Activated CD8-positive, alpha-beta T cell treated with anti-CD3 and anti-CD28 coated beads for 36 hours (primary cell): ENCODE results near the gene HOXD3. TPM values are rescaled to one million over a fixed set of nuclear protein-coding genes. Genes with fewer than 3 reads are reported as not detected.

Experiments
- ATAC-seq: fragments of 200-7000 bp; cut with Tn5 transposase; one replicate; pipeline ENCODE4 v1.10.0; 2021; ENCODE audit warnings: mild to moderate bottlenecking, moderate library complexity
- CTCF ChIA-PET: fragments of 350-600 bp; sonication (Branson Sonifier 250); formaldehyde crosslinking; loops from one replicate; lab custom pipeline; 2021; ENCODE audit warnings: antibody characterized with exemption; lab: Charles Lee
- POLR2A ChIA-PET: fragments of 350-600 bp; sonication (Branson Sonifier 250); formaldehyde crosslinking; loops from one replicate; lab custom pipeline; 2021; ENCODE audit warnings: antibody characterized with exemption; lab: Charles Lee
- DNase-seq: peaks from one replicate; pipeline ENCODE4 v3.0.0-alpha.2; 2020
- H3K27ac Mint-ChIP-seq: one replicate; pipeline ENCODE4 v1.8.0; 2021; ENCODE audit warnings: mild to moderate bottlenecking, mixed read lengths
- H3K27me3 Mint-ChIP-seq: one replicate; pipeline ENCODE4 v1.8.0; 2021; ENCODE audit warnings: mixed read lengths
- H3K36me3 Mint-ChIP-seq: one replicate; pipeline ENCODE4 v1.8.0; 2021; ENCODE audit warnings: low read depth, mixed read lengths
- H3K4me1 Mint-ChIP-seq: one replicate; pipeline ENCODE4 v1.8.0; 2021; ENCODE audit warnings: low read depth, mixed read lengths
- H3K4me3 Mint-ChIP-seq: one replicate; pipeline ENCODE4 v1.8.0; 2021; ENCODE audit warnings: mild to moderate bottlenecking, moderate library complexity, mixed read lengths
- H3K9me3 Mint-ChIP-seq: one replicate; pipeline ENCODE4 v1.8.0; 2021; ENCODE audit warnings: mixed read lengths
- intact Hi-C: fragments of 100-400 bp; cut with micrococcal nuclease; formaldehyde crosslinking; loops from one replicate; pipeline ENCODE4 v1.10.0; 2022
- total RNA-seq, 2 experiments: library from RNA; stranded (reverse); gene quantifications; one replicate each; pipeline ENCODE4 v1.2.3, GENCODE V29; 2021
- TF ChIP-seq, protein P1 (sequence below): fragments of 200-600 bp; IDR thresholded peaks from one replicate; pipeline ENCODE4 v1.8.0; 2022; ENCODE audit warnings: antibody characterized with exemption, mild to moderate bottlenecking

Gene HOXD3
- total RNA-seq, 2 experiments from 2014 or later, result not detected

DNA sequence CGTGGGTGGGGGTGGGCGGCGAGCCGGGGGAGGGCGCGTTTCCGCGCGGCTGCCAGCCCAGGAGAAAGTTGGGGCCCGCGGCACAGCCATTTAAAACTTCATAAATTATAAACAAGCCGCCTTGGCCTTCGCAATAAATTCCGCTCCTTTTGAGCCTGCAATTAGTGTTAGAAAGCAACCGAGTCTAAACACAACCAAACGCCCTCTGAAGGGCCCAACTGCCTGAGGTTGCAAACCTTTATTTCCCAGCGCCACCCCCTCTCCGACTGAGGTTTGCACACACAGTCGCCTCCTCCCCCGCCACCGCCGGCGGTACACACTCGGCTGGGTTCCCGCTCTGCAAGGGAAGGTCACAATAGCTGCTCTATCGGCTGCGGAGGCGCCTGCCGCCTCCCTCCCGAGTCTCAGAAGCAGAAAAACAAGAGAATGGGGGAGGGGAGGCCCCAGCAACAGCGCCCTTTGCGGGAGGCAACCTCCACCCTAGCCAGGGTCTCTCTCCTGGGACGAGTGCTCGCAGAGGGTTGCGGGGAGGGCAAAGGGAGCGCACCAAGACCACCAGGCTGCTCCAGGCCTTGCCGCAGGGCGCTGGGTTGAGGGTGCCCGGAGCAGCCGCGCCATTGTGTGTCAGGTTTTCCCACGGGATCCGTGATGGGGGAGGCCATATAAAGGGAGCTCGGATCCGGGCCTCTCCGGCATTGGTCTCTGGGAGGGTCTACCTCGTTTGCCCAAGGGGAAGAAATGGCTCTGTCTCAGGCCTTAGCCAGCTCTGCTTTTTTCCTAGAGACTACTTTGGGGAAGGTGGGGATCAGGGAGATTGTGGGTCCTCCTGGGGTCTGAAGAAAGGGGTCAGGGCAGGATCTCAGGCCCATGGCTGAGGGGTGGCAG is 18.0 kb downstream of the HOXD3 start:
- TF ChIP-seq, protein P1, sequence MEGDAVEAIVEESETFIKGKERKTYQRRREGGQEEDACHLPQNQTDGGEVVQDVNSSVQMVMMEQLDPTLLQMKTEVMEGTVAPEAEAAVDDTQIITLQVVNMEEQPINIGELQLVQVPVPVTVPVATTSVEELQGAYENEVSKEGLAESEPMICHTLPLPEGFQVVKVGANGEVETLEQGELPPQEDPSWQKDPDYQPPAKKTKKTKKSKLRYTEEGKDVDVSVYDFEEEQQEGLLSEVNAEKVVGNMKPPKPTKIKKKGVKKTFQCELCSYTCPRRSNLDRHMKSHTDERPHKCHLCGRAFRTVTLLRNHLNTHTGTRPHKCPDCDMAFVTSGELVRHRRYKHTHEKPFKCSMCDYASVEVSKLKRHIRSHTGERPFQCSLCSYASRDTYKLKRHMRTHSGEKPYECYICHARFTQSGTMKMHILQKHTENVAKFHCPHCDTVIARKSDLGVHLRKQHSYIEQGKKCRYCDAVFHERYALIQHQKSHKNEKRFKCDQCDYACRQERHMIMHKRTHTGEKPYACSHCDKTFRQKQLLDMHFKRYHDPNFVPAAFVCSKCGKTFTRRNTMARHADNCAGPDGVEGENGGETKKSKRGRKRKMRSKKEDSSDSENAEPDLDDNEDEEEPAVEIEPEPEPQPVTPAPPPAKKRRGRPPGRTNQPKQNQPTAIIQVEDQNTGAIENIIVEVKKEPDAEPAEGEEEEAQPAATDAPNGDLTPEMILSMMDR, result no peak
- DNase-seq (peak; percentile 66), ATAC-seq (peak; percentile 60)
- Mint-ChIP-seq H3K36me3 (no peaks in the 10 kb centered on the region), H3K4me1 (peaks cover 17% of the 10 kb centered on the region), H3K27me3 (peaks cover 84% of the 10 kb centered on the region), H3K27ac (no peak overlapping the region), H3K4me3 (no peak overlapping the region), H3K9me3 (peaks cover 1% of the 10 kb centered on the region)
- intact Hi-C loops, result loop anchor here (5.0 kb wide), 1 partner anchor 43 kb away; no protein-coding TSS in a partner anchor
- ChIA-PET POLR2A (no interaction called here), CTCF (interaction anchor here (0.9 to 1.6 kb wide), 4 partner anchors 13 to 64 kb away, joined by 3 to 5 read pairs (median 4); partner anchors contain the start of gene HOXD1)

DNA sequence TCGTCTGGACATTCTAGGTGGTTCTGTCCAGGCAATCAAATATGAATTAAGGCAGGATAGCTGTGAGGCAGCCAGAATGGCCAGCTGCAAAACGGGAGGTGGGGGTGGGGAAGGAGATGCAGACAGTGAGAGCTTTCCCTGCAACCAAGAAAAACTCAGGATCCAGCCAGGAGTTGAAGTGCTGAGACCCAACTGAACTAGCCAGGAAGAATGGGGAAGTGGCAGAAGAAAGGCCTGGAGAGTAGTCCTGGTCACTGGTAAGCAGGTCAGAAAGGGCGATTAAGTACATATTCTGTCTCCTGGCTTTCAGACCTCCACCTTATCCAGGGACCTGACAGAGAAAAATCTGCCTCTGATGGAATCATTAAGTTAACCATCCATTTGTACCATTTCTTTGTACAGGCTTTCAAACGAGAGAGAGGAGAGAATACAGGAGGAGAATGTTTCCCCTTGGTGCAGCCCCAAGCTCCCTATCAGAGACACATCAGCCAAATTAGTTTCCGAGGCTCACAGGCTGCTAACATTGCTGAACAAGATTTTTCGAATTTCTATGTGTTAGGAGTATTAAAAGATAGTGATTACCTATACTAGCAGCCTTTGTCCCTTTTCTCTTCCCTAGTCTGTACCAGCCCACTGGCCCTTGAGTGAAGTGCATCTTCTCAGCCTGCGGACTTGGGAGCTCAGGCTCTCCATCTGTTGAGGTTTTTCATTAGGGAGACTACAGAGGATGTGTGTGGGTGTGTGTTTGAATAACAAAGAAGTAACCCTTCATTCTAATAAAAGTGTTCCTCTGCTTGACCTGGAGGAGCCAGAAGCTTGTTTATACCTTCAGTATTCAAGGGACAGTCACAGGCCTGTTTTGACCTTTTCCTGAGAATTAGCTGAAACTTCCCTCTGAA is 18.9 kb downstream of the HOXD3 start:
- TF ChIP-seq, protein P1, result no peak
- H3K36me3 Mint-ChIP-seq, result no peaks in the 10 kb centered on the region
- ChIA-PET CTCF (interaction anchor here (1.1 to 1.6 kb wide), 4 partner anchors 13 to 65 kb away, joined by 3 to 5 read pairs (median 4); partner anchors contain the start of gene HOXD1), POLR2A (no interaction called here)
- intact Hi-C loops, result no loop called here
- DNase-seq (no peak), ATAC-seq (no peak)
- H3K27ac Mint-ChIP-seq, result no peak overlapping the region
- H3K9me3 Mint-ChIP-seq, result peaks cover 1% of the 10 kb centered on the region
- H3K27me3 Mint-ChIP-seq, result peaks cover 85% of the 10 kb centered on the region
- peaks cover 17% of the 10 kb centered on the region for H3K4me1 Mint-ChIP-seq
- H3K4me3 Mint-ChIP-seq, result no peak overlapping the region

DNA sequence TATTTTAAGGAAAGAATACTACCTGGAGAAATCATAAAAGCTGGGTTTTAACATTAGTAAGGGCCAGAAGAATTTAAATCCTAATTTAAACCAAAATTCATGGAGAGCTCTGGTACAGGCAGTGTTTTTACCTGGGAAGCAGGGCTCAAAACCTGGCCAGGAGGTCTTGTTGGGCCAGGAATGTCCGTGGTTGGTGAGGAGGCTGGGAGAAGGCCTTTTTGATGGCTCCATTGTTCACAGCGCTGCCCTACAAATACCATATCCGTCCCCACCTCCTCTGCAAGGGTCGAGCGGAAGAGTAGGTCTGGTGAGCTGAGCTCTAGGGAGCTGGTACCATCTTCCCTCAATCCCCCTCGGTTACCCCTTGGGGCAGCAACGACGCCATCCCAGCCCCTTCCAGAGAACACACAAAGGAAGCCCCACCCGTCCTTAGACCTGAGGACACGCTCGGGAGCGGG is 20.5 kb downstream of the HOXD3 start:
- POLR2A ChIA-PET, result no interaction called here
- intact Hi-C loops, result no loop called here
- H3K4me3 Mint-ChIP-seq, result no peak overlapping the region
- DNase-seq (no peak), ATAC-seq (no peak)
- peaks cover 81% of the 10 kb centered on the region for H3K27me3 Mint-ChIP-seq
- H3K4me1 Mint-ChIP-seq, result peaks cover 15% of the 10 kb centered on the region
- H3K36me3 Mint-ChIP-seq, result no peaks in the 10 kb centered on the region
- CTCF ChIA-PET, result interaction anchor here (0.7 to 1.2 kb wide), 2 partner anchors 51 to 473 kb away, joined by 3 to 5 read pairs; no protein-coding TSS in a partner anchor
- no peaks in the 10 kb centered on the region for H3K9me3 Mint-ChIP-seq
- H3K27ac Mint-ChIP-seq, result no peak overlapping the region
- TF ChIP-seq, protein P1, result no peak

DNA sequence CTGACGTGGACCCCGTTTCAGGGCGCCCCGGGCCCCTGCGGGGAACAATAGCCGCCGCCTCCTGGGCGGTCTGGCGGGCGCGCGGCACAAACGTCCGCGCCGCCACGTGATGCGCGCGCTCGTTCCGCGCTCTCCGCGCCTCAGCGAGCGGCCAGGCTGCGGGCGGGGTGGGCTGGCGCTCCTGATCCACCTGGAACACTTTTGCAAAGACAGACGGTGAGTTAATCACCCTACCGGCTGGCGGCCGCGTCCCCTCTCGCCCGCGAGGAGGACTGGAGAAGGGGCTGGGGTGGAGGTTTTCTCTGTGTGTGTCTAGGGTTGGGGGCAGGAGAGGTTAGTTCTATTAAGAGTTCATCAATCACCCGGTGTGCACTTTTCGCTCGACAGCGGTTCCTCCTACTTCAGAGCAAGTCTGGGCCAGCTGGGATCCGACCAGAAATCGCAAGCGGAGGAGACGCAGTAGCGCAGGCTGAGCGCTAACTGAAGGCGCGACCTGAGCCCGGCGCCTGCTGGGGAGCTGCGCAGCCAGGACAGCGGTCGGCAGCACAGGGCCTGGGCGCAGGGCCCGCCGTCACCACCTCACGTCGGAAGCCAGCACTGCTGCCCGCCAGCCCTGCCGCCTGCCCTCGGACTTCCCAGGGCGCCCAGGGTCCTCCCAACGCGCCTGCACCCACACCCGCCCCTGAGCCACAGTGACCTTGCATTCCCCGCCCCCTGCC is 21.1 kb downstream of the HOXD3 start:
- DNase-seq (no peak), ATAC-seq (peak; percentile 18)
- Mint-ChIP-seq H3K4me1 (peaks cover 12% of the 10 kb centered on the region), H3K27me3 (peaks cover 79% of the 10 kb centered on the region), H3K36me3 (no peaks in the 10 kb centered on the region), H3K4me3 (peak overlapping the region; percentile 18), H3K9me3 (no peaks in the 10 kb centered on the region), H3K27ac (no peak overlapping the region)
- POLR2A ChIA-PET, result no interaction called here
- CTCF ChIA-PET, result interaction anchor here (0.7 to 2.5 kb wide), 3 partner anchors 9 to 472 kb away, joined by 3 to 6 read pairs (median 3); no protein-coding TSS in a partner anchor
- intact Hi-C loops, result no loop called here
- TF ChIP-seq, protein P1, result no peak
